A549 (cell line): ENCODE results near the gene GPR15.

Source experiments
- CTCF ChIP-seq: fragments of >200 bp; sonication (Bioruptor Twin); formaldehyde crosslinking; IDR thresholded peaks from 3 replicates; pipeline ENCODE4 v1.5.1; 2016
- TF ChIP-seq, protein P1 (sequence below): fragments of 150-350 bp; IDR thresholded peaks from 2 replicates; pipeline ENCODE4 v1.6.1; 2014; ENCODE audit warnings: low read depth, mild to moderate bottlenecking, low read length
- TF ChIP-seq, protein P2 (sequence below): fragments of 200-600 bp; sonication (generic); IDR thresholded peaks from 2 replicates; pipeline ENCODE4 v1.6.1; 2016; ENCODE audit warnings: antibody characterized with exemption, mild to moderate bottlenecking, moderate library complexity

- TF ChIP-seq, protein P1, sequence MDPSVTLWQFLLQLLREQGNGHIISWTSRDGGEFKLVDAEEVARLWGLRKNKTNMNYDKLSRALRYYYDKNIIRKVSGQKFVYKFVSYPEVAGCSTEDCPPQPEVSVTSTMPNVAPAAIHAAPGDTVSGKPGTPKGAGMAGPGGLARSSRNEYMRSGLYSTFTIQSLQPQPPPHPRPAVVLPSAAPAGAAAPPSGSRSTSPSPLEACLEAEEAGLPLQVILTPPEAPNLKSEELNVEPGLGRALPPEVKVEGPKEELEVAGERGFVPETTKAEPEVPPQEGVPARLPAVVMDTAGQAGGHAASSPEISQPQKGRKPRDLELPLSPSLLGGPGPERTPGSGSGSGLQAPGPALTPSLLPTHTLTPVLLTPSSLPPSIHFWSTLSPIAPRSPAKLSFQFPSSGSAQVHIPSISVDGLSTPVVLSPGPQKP, result no peak
- TF ChIP-seq, protein P2, sequence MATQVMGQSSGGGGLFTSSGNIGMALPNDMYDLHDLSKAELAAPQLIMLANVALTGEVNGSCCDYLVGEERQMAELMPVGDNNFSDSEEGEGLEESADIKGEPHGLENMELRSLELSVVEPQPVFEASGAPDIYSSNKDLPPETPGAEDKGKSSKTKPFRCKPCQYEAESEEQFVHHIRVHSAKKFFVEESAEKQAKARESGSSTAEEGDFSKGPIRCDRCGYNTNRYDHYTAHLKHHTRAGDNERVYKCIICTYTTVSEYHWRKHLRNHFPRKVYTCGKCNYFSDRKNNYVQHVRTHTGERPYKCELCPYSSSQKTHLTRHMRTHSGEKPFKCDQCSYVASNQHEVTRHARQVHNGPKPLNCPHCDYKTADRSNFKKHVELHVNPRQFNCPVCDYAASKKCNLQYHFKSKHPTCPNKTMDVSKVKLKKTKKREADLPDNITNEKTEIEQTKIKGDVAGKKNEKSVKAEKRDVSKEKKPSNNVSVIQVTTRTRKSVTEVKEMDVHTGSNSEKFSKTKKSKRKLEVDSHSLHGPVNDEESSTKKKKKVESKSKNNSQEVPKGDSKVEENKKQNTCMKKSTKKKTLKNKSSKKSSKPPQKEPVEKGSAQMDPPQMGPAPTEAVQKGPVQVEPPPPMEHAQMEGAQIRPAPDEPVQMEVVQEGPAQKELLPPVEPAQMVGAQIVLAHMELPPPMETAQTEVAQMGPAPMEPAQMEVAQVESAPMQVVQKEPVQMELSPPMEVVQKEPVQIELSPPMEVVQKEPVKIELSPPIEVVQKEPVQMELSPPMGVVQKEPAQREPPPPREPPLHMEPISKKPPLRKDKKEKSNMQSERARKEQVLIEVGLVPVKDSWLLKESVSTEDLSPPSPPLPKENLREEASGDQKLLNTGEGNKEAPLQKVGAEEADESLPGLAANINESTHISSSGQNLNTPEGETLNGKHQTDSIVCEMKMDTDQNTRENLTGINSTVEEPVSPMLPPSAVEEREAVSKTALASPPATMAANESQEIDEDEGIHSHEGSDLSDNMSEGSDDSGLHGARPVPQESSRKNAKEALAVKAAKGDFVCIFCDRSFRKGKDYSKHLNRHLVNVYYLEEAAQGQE, result no peak
- no peak for TF ChIP-seq CTCF
Measured at GRCh38 chr3:98555025-98555379, 23.2 kb downstream of the GPR15 start.
